SK-N-SH (cell line): Measurements from ENCODE around the gene HDAC7. TPM values are rescaled to one million over a fixed set of nuclear protein-coding genes. Genes with fewer than 3 reads are reported as not detected.

Source experiments
- CTCF ChIA-PET: fragments of 300-600, 350-600 bp; formaldehyde crosslinking; extraction: SDS; loops from one replicate; lab custom pipeline; 2021; lab: Yijun Ruan, JAX
- POLR2A ChIA-PET: fragments of 350-600 bp; sonication (Branson Sonifier 250); formaldehyde crosslinking; extraction: SDS; loops from one replicate; lab custom pipeline; 2020; ENCODE audit warnings: antibody characterized with exemption, inconsistent platforms; lab: Yijun Ruan, JAX
- DNase-seq: peaks from one replicate; pipeline ENCODE4 v3.0.0; 2012
- H2AFZ ChIP-seq: fragments of 200-600 bp; sonication (generic); 2 replicates; pipeline ENCODE4 v1.8.1; 2016; ENCODE audit warnings: antibody characterized with exemption, mild to moderate bottlenecking, low read depth
- H3F3A ChIP-seq: fragments of 200-600 bp; sonication (generic); replicated peaks from 2 replicates; pipeline ENCODE3; 2016; ENCODE audit warnings: antibody characterized with exemption, mild to moderate bottlenecking; ENCODE audit not compliant: insufficient read depth
- H3K27ac ChIP-seq, 2 experiments: fragments of 200-500 bp in 1 of 2; fragments of 200-600 bp in 1 of 2; sonication (Bioruptor generic) in 1 of 2; sonication (generic), shearing (Covaris generic) in 1 of 2; 2 replicates each; pipeline versions ENCODE4 v1.5.1 to v1.6.1; 2014 to 2016; ENCODE audit warnings: low read depth in 2 of 2, inconsistent platforms in 1 of 2, low read length in 1 of 2, mild to moderate bottlenecking in 1 of 2, mixed read lengths in 1 of 2
- H3K27me3 ChIP-seq: fragments of 200-600 bp; sonication (generic), shearing (Covaris generic); 2 replicates; pipeline ENCODE4 v1.6.1; 2016; ENCODE audit warnings: mixed run types; ENCODE audit not compliant: insufficient read depth
- H3K36me3 ChIP-seq, 2 experiments: fragments of 200-500 bp in 1 of 2; fragments of 200-600 bp in 1 of 2; sonication (Bioruptor generic) in 1 of 2; sonication (generic) in 1 of 2; replicated peaks in 1 of 2; 2 replicates each; pipeline versions ENCODE3 to v1.5.1; 2014 to 2016; ENCODE audit warnings: low read length in 1 of 2, mild to moderate bottlenecking in 1 of 2; ENCODE audit not compliant: insufficient read depth in 2 of 2, control insufficient read depth in 1 of 2
- H3K4me1 ChIP-seq, 2 experiments: fragments of 200-500 bp in 1 of 2; fragments of 200-600 bp in 1 of 2; sonication (Bioruptor generic) in 1 of 2; sonication (generic), shearing (Covaris generic) in 1 of 2; 2 replicates each; pipeline versions ENCODE4 v1.5.1 to v1.6.1; 2014 to 2016; ENCODE audit warnings: low read depth in 1 of 2, low read length in 1 of 2, mixed run types in 1 of 2; ENCODE audit not compliant: insufficient read depth in 2 of 2, control insufficient read depth in 1 of 2
- H3K4me2 ChIP-seq: fragments of 200-600 bp; sonication (generic), shearing (Covaris generic); 2 replicates; pipeline ENCODE4 v1.6.1; 2017; ENCODE audit warnings: mixed run types
- H3K4me3 ChIP-seq, 2 experiments: fragments of 200-500 bp in 1 of 2; fragments of 200-600 bp in 1 of 2; sonication (Bioruptor generic) in 1 of 2; sonication (generic), shearing (Covaris generic) in 1 of 2; 2 replicates each; pipeline versions ENCODE4 v1.5.1 to v1.8.1; 2014 to 2016; ENCODE audit warnings: low read depth in 2 of 2, inconsistent platforms in 1 of 2, low read length in 1 of 2, mild to moderate bottlenecking in 1 of 2, mixed read lengths in 1 of 2, moderate library complexity in 1 of 2
- H3K79me2 ChIP-seq: fragments of 200-600 bp; sonication (generic); 2 replicates; pipeline ENCODE4 v1.8.1; 2017; ENCODE audit warnings: mild to moderate bottlenecking; ENCODE audit not compliant: insufficient read depth
- H3K9ac ChIP-seq: fragments of 200-600 bp; sonication (generic); 2 replicates; pipeline ENCODE4 v1.6.1; 2017; ENCODE audit warnings: mixed run types
- H3K9me2 ChIP-seq: fragments of 200-600 bp; sonication (generic); 2 replicates; pipeline ENCODE4 v1.6.1; 2017; ENCODE audit warnings: mixed run types
- H3K9me3 ChIP-seq: fragments of 200-600 bp; sonication (generic); 2 replicates; pipeline ENCODE4 v1.6.1; 2017; ENCODE audit warnings: mixed run types, mild to moderate bottlenecking, moderate library complexity
- H4K20me1 ChIP-seq: fragments of 200-600 bp; sonication (generic); 2 replicates; pipeline ENCODE4 v1.6.1; 2017; ENCODE audit warnings: mild to moderate bottlenecking, mixed run types; ENCODE audit not compliant: insufficient read depth
- CHD2 ChIP-seq: fragments of 150-350 bp; IDR thresholded peaks from 2 replicates; pipeline ENCODE4 v1.6.1; 2018; ENCODE audit warnings: low read length; ENCODE audit not compliant: partially characterized antibody
- ELF1 ChIP-seq: IDR thresholded peaks from 2 replicates; pipeline ENCODE4 v1.4.0; 2012
- GABPA ChIP-seq: IDR thresholded peaks from 2 replicates; pipeline ENCODE4 v1.4.0; 2012; ENCODE audit warnings: low read depth, mild to moderate bottlenecking
- GATA2 ChIP-seq: sonication (generic); formaldehyde crosslinking; IDR thresholded peaks from 2 replicates; pipeline ENCODE4 v1.5.0; 2020; ENCODE audit warnings: mild to moderate bottlenecking, missing genetic modification reagents
- RAD21 ChIP-seq: IDR thresholded peaks from 2 replicates; pipeline ENCODE4 v1.6.1; 2012; ENCODE audit warnings: mild to moderate bottlenecking, low read length
- REST ChIP-seq: IDR thresholded peaks from 2 replicates; pipeline ENCODE4 v1.6.1; 2012; ENCODE audit warnings: mild to moderate bottlenecking, low read depth, low read length, moderate library complexity
- SIN3A ChIP-seq: IDR thresholded peaks from 2 replicates; pipeline ENCODE4 v1.6.1; 2012; ENCODE audit warnings: low read depth, mild to moderate bottlenecking, low read length, moderate library complexity, borderline replicate concordance
- TCF12 ChIP-seq: IDR thresholded peaks from 2 replicates; pipeline ENCODE4 v1.4.0; 2012
- WGBS: methylation state at CpG from one replicate; pipeline ENCODE4 v1.1.6; 2017; ENCODE audit warnings: low lambda C conversion rate; 5-methylcytosine and 5-hydroxymethylcytosine counted together
- polyA plus RNA-seq, 3 experiments: library from polyadenylated mRNA; depleted of rRNA; stranded (reverse); fragments of >200 nt; gene quantifications; 2 replicates each; pipeline ENCODE4 v1.2.3, GENCODE V29; 2012
- TF ChIP-seq, protein P1 (sequence below): IDR thresholded peaks from 2 replicates; pipeline ENCODE4 v1.4.0; 2012; ENCODE audit warnings: low read depth
- TF ChIP-seq, protein P2 (sequence below): fragments of 200-600 bp; sonication (generic); IDR thresholded peaks from 2 replicates; pipeline ENCODE4 v1.6.1; 2017; ENCODE audit warnings: antibody characterized with exemption, mild to moderate bottlenecking, moderate library complexity

HDAC7 gene
- polyA plus RNA-seq, 1 of the 3 experiments (the other 2 are of a cell fraction): 51.0 TPM

DNA sequence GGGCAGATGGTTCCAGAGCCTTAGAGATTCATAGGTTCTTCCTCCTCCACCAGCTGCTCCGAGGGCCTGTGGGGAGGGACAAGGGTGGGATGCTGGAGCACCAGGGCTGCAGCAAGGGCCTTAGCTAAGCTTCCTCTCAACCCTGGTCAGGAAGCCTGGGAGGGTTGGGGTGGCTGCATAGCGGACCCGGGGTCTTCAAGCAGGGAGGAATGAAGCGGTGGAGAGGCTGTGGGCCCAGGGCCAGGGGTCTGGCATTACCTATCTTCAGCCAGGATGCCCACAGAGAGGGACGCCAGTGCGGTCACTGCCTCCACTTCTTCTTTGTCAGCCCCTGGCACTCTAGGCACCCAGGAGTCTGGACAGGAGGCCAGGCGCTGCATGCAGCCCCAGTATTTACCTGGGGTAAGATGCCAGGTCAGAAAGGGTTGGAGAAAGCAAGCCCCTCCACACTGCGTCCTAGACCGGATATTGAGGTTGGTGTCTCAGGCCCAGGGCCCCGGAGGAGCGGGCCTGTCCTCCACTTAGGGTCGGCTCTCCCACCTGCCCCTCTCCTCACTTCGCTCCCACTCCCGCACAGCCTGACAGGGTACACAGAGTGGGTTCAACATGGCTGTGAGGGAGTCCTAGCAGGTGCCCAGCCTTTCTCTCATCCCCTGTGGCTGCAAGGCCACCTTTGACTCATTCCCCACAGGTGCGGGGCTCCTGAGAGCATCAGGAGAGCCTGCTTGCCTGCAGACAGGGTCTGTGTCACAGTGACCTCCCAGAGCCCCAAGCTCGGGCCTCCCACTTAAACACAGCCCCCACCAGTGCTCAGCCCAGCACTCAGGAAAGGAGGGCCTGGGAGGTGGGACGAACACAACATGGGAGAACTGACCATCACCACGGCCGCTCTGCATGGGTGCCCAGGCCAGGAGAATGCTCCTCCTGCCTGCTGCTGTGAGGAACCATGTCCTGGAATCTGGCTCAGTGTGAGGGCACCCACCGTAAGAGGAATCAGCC lies 35.6 kb downstream of the HDAC7 start:
- no peak overlapping the region for H3K4me2 ChIP-seq
- H2AFZ ChIP-seq: no peak overlapping the region
- TF ChIP-seq CHD2 (no peak), GABPA (no peak), GATA2 (CRISPR knock-in tag) (no peak), RAD21 (no peak), SIN3A (no peak), TCF12 (no peak), REST (no peak)
- TF ChIP-seq, all 33 proteins: peak for 0
- Histone ChIP-seq H3K79me2 (no peaks in the 10 kb centered on the region), H3K27ac (no peak overlapping the region), H3K27me3 (no peaks in the 10 kb centered on the region), H3K9ac (no peak overlapping the region), H3F3A (peaks cover 24% of the 10 kb centered on the region), H3K9me2 (no peaks in the 10 kb centered on the region), H3K4me3 (no peak overlapping the region), H3K9me3 (no peaks in the 10 kb centered on the region), H3K36me3 (peaks cover 36 to 65% of the 10 kb centered on the region in 2 experiments), H3K4me1 (peaks cover 0 to 4% of the 10 kb centered on the region in 2 experiments; a peak in 1 of 4 replicates), H4K20me1 (no peaks in the 10 kb centered on the region)
- POLR2A ChIA-PET: no interaction called here
- DNase-seq: no peak
- CTCF ChIA-PET: interaction anchor here (0.7 to 22.9 kb wide), 5 partner anchors 40 to 69 kb away, joined by 3 to 458 read pairs (median 5); no protein-coding TSS in a partner anchor
- 95% methylated on average over 11 of the region's 20 CpGs for WGBS

DNA sequence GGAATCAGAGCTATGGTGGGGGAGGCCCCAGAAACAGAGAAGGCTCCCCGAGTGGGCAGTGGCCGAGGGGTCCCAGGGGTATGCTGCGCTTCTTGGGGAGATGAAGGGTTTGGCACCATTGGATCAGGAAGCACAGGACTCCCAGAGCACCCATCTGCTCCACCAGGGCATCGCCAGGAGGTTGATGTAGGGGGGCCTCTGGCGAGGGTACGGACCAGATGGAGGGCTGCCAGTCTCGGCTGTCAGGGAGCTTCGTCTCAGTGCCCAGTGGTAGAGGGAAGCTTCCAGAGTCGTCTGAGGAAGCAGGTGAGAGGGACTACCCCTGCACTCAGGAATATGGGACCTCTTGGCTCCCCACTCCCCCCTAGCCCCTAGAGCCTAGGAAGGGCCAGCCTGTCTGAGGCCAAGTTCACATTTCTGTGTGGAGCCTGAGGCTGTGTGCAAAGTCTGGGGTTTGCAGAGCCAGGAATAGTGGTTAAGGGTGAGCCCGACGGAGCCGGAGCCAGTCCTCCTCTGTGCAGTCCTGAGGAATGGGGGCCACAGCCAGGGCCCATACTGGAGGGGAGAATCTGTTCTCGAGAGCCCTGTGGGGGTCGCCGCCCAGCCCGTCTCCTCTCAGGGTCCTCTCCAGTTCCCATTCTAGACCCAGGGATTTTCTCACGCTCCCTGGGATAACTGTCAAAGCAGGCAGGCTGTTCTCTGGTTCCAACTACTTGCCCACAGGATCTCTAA lies 36.5 kb downstream of the HDAC7 start:
- ChIA-PET POLR2A (no interaction called here), CTCF (interaction anchor here (1.4 to 22.9 kb wide), 4 partner anchors 10 to 59 kb away, joined by 3 to 1294 read pairs (median 234); partner anchors contain the start of genes ENDOU and RPAP3)
- no peaks in the 10 kb centered on the region for H4K20me1 ChIP-seq
- no peaks in the 10 kb centered on the region for H3K9me3 ChIP-seq
- H3K9me2 ChIP-seq: no peaks in the 10 kb centered on the region
- no peak overlapping the region for H3K9ac ChIP-seq
- peaks cover 32% of the 10 kb centered on the region for H3F3A ChIP-seq
- no peak overlapping the region for H3K27ac ChIP-seq
- H3K27me3 ChIP-seq: no peaks in the 10 kb centered on the region
- DNase-seq: no peak
- peaks cover 0 to 8% of the 10 kb centered on the region in 2 experiments; a peak in 1 of 4 replicates for H3K4me1 ChIP-seq
- no peaks in the 10 kb centered on the region for H3K79me2 ChIP-seq
- no peak for TF ChIP-seq ELF1
- TF ChIP-seq, protein P1, sequence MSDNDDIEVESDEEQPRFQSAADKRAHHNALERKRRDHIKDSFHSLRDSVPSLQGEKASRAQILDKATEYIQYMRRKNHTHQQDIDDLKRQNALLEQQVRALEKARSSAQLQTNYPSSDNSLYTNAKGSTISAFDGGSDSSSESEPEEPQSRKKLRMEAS: no peak
- TF ChIP-seq, protein P2, sequence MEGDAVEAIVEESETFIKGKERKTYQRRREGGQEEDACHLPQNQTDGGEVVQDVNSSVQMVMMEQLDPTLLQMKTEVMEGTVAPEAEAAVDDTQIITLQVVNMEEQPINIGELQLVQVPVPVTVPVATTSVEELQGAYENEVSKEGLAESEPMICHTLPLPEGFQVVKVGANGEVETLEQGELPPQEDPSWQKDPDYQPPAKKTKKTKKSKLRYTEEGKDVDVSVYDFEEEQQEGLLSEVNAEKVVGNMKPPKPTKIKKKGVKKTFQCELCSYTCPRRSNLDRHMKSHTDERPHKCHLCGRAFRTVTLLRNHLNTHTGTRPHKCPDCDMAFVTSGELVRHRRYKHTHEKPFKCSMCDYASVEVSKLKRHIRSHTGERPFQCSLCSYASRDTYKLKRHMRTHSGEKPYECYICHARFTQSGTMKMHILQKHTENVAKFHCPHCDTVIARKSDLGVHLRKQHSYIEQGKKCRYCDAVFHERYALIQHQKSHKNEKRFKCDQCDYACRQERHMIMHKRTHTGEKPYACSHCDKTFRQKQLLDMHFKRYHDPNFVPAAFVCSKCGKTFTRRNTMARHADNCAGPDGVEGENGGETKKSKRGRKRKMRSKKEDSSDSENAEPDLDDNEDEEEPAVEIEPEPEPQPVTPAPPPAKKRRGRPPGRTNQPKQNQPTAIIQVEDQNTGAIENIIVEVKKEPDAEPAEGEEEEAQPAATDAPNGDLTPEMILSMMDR: no peak
- TF ChIP-seq, all 33 proteins: peak for 0
- WGBS: 95% methylated on average over 14 of the region's 17 CpGs
- Histone ChIP-seq H3K4me2 (no peak overlapping the region), H3K36me3 (peaks cover 27 to 55% of the 10 kb centered on the region in 2 experiments), H3K4me3 (no peak overlapping the region), H2AFZ (no peak overlapping the region)
